Measurements from ENCODE around the gene ADCY10. TPM values are rescaled to one million over a fixed set of nuclear protein-coding genes. Genes with fewer than 3 reads are reported as not detected.

The ADCY10 gene
- total and polyA plus RNA-seq, 2 of the 4 experiments (the other 2 are of a cell fraction): under 0.01 to 0.03 TPM

- Histone ChIP-seq H3K4me1 (ENCODE audit: control insufficient read depth, insufficient read depth, low read length) (peaks cover 8% of the 10 kb centered on the region), H2AK5ac (ENCODE audit: low read depth, low read length) (no peak overlapping the region), H4K20me1 (ENCODE audit: insufficient read depth, low read length) (peaks cover 20% of the 10 kb centered on the region; the same call in 1 of the 2 replicates), H3K4ac (ENCODE audit: low read depth, low read length) (no peak overlapping the region), H4K8ac (ENCODE audit: low read depth in 2 of 2, low read length in 2 of 2) (no peak overlapping the region), H3K36me3 (ENCODE audit: control insufficient read depth, insufficient read depth, low read length) (peaks cover 19% of the 10 kb centered on the region), H3K56ac (ENCODE audit: extremely low read depth, insufficient read depth, low read length) (no peak overlapping the region), H2BK5ac (ENCODE audit: low read depth, low read length, poor library complexity, severe bottlenecking) (no peak overlapping the region), H4K91ac (ENCODE audit: insufficient read depth, low read depth, low read length) (no peak overlapping the region), H3K14ac (replicated peaks; ENCODE audit: low read depth, low read length) (no peak overlapping the region), H3K9me3 (ENCODE audit: control insufficient read depth, insufficient read depth, low read length) (no peaks in the 10 kb centered on the region), H3K23ac (ENCODE audit: low read depth, low read length) (no peak overlapping the region), H4K5ac (ENCODE audit: low read depth, low read length) (no peak overlapping the region), H3K9me1 (ENCODE audit: insufficient read depth, low read length) (peaks cover 12% of the 10 kb centered on the region; the same call in 1 of the 2 replicates), H2BK15ac (ENCODE audit: low read depth, low read length) (no peak overlapping the region), H2AFZ (replicated peaks; ENCODE audit: low read length, poor library complexity) (no peak overlapping the region), H3K4me2 (ENCODE audit: low read depth, low read length) (no peak overlapping the region), H2BK120ac (ENCODE audit: low read depth, low read length) (no peak overlapping the region), H3K27ac (ENCODE audit: insufficient read depth, low read length) (no peak overlapping the region), H3K4me3 (ENCODE audit: insufficient read depth, low read depth, low read length) (no peak overlapping the region), H3K79me1 (ENCODE audit: low read depth in 1 of 2, low read length in 2 of 2) (peaks cover 31 to 52% of the 10 kb centered on the region in 2 experiments), H3K18ac (ENCODE audit: low read depth, low read length) (0 out of 2 replicates have a peak overlapping the region, but pooled peaks have one; percentile 22), H2BK20ac (ENCODE audit: low read depth, low read length) (no peak overlapping the region), H3K27me3 (ENCODE audit: control insufficient read depth, insufficient read depth, low read length) (no peaks in the 10 kb centered on the region), H3K9ac (ENCODE audit: low read depth, low read length) (no peak overlapping the region), H2AK9ac (replicated peaks; ENCODE audit: low read depth, low read length, poor library complexity) (no peak overlapping the region)
- in situ Hi-C loops (cut with MboI; ENCODE audit: low sequenced_read_pairs): no loop called here
- dilution Hi-C loops (cut with HindIII; ENCODE audit: low sequenced_read_pairs, unreplicated experiment): no loop called here
- DNase-seq: peak; percentile 72
- ATAC-seq (ENCODE audit: low read depth): peak; percentile 47
- ChIA-PET POLR2A (ENCODE audit: unreplicated experiment) (no interaction called here), CTCF (no interaction called here)
- BruUV-seq (replicated peaks): no TSS peak
- no peak for TF ChIP-seq RFX5 (IDR thresholded peaks at IDR 0.05; ENCODE audit: low read depth, low read length)
- no peak for TF ChIP-seq FOS (IDR thresholded peaks at IDR 0.05; ENCODE audit: low read depth, low read length)
- no peak for TF ChIP-seq RAD21 (IDR thresholded peaks at IDR 0.05; ENCODE audit: low read length)
- TF ChIP-seq NFE2L2 (IDR thresholded peaks at IDR 0.05; ENCODE audit: low read depth, low read length): no peak
- TF ChIP-seq CTCF (conservative IDR thresholded peaks at IDR 0.05; ENCODE audit: low read depth, low read length): no peak
- no peak for TF ChIP-seq BHLHE40 (IDR thresholded peaks at IDR 0.05; ENCODE audit: low read depth, low read length)
- intact Hi-C loops (cut with micrococcal nuclease): loop anchor here (5.0 kb wide), 1 partner anchor 47 kb away; no protein-coding TSS in a partner anchor
Measured at GRCh38 chr1:167774710-167775109, 139.2 kb downstream of the ADCY10 start.

Data from IMR-90 (cell line).